B cell (primary cell): ENCODE data around the gene HNRNPH2. TPM values are rescaled to one million over a fixed set of nuclear protein-coding genes. Genes with fewer than 3 reads are reported as not detected.

Source experiments
- ATAC-seq: fragments of 200-7000 bp; cut with Tn5 transposase; one replicate; pipeline ENCODE4 v1.10.0; 2021; ENCODE audit warnings: low read depth, mild to moderate bottlenecking, moderate number of reproducible peaks, moderate library complexity
- CTCF ChIA-PET: fragments of 350-600 bp; sonication (Branson Sonifier 250); formaldehyde crosslinking; loops from one replicate; lab custom pipeline; 2021; ENCODE audit warnings: antibody characterized with exemption, inconsistent platforms; lab: Charles Lee
- POLR2A ChIA-PET: fragments of 350-600 bp; sonication (Branson Sonifier 250); formaldehyde crosslinking; loops from one replicate; lab custom pipeline; 2021; ENCODE audit warnings: antibody characterized with exemption; lab: Charles Lee
- DNase-seq: peaks from one replicate; pipeline ENCODE4 v3.0.0; 2013
- H2AFZ ChIP-seq: 2 replicates; pipeline ENCODE4 v1.6.1; 2012; ENCODE audit warnings: mild to moderate bottlenecking, low read depth, low read length; ENCODE audit not compliant: insufficient read depth, poor library complexity, severe bottlenecking
- H3K27ac ChIP-seq, 2 donors: 1 replicate in 1 of 2; 2 replicates in 1 of 2; pipeline ENCODE4 v1.5.1; 2012 to 2013; ENCODE audit warnings: low read length in 2 of 2, mild to moderate bottlenecking in 2 of 2, moderate library complexity in 1 of 2
- H3K27me3 ChIP-seq, 4 experiments: fragments of 200-600 bp in 1 of 4; sonication (generic) in 1 of 4; replicated peaks in 1 of 4; 1 replicate in 2 of 4; 2 replicates in 2 of 4; pipeline versions ENCODE4 v1.6.1 to v1.7.0; 2013 to 2016; ENCODE audit warnings: low read length in 3 of 4, mild to moderate bottlenecking in 2 of 4, mixed read lengths in 1 of 4, moderate library complexity in 1 of 4; ENCODE audit not compliant: insufficient read depth in 4 of 4, control insufficient read depth in 3 of 4; ENCODE audit errors: control extremely low read depth in 1 of 4
- H3K36me3 ChIP-seq, 2 experiments: replicated peaks in 1 of 2; 1 replicate in 1 of 2; 2 replicates in 1 of 2; pipeline versions ENCODE4 v1.6.1 to v1.7.1; 2013; ENCODE audit warnings: low read length in 1 of 2; ENCODE audit not compliant: insufficient read depth in 2 of 2, control insufficient read depth in 1 of 2; ENCODE audit errors: control extremely low read depth in 1 of 2, extremely low read depth in 1 of 2
- H3K4me1 ChIP-seq, 2 donors: fragments of 200-600 bp in 1 of 2; sonication (generic) in 1 of 2; 1 replicate in 1 of 2; 2 replicates in 1 of 2; pipeline versions ENCODE4 v1.5.1 to v1.6.1; 2013 to 2017; ENCODE audit warnings: low read length in 2 of 2; ENCODE audit not compliant: control insufficient read depth in 2 of 2, insufficient read depth in 2 of 2
- H3K4me2 ChIP-seq: replicated peaks from 2 replicates; pipeline ENCODE3; 2012; ENCODE audit warnings: mild to moderate bottlenecking, low read depth, low read length; ENCODE audit not compliant: poor library complexity, severe bottlenecking
- H3K4me3 ChIP-seq, 5 experiments: fragments of 200-600 bp in 1 of 5; sonication (generic) in 1 of 5; 1 replicate in 3 of 5; 2 replicates in 2 of 5; pipeline versions ENCODE4 v1.5.1 to v1.7.0; 2011 to 2016; ENCODE audit warnings: low read length in 4 of 5, mild to moderate bottlenecking in 4 of 5, low read depth in 2 of 5, control low read depth in 1 of 5, moderate library complexity in 1 of 5; ENCODE audit not compliant: insufficient read depth in 1 of 5; ENCODE audit errors: control extremely low read depth in 1 of 5, extremely low read depth in 1 of 5
- H3K79me2 ChIP-seq: fragments of 200-600 bp; sonication (generic); one replicate; pipeline ENCODE4 v1.6.0; 2016; ENCODE audit warnings: low read length; ENCODE audit not compliant: control insufficient read depth, insufficient read depth
- H3K9ac ChIP-seq: fragments of 200-600 bp; sonication (generic); 2 replicates; pipeline ENCODE4 v1.6.1; 2017; ENCODE audit warnings: mild to moderate bottlenecking, low read length, moderate library complexity
- H3K9me3 ChIP-seq, 3 donors: one replicate each; pipeline versions ENCODE4 v1.6.1 to v1.7.1; 2013; ENCODE audit warnings: low read length in 2 of 3; ENCODE audit not compliant: control insufficient read depth in 2 of 3, insufficient read depth in 1 of 3; ENCODE audit errors: control extremely low read depth in 1 of 3
- H4K20me1 ChIP-seq: 2 replicates; pipeline ENCODE4 v1.6.0; 2012; ENCODE audit warnings: mild to moderate bottlenecking, low read length; ENCODE audit not compliant: insufficient read depth, control insufficient read depth, poor library complexity, severe bottlenecking
- H3K27ac Mint-ChIP-seq: one replicate; pipeline ENCODE4 v1.8.0; 2021; ENCODE audit warnings: mixed read lengths
- H3K27me3 Mint-ChIP-seq: one replicate; pipeline ENCODE4 v1.8.0; 2021; ENCODE audit warnings: mixed read lengths
- H3K4me1 Mint-ChIP-seq: one replicate; pipeline ENCODE4 v1.8.0; 2021; ENCODE audit warnings: mixed read lengths
- H3K4me3 Mint-ChIP-seq: one replicate; pipeline ENCODE4 v1.8.0; 2021; ENCODE audit warnings: mixed read lengths
- H3K9me3 Mint-ChIP-seq: one replicate; pipeline ENCODE4 v1.8.0; 2022; ENCODE audit warnings: mixed read lengths; ENCODE audit not compliant: insufficient read depth
- CTCF ChIP-seq: fragments of 200-600 bp; IDR thresholded peaks from one replicate; pipeline ENCODE4 v1.8.0; 2022; ENCODE audit warnings: antibody characterized with exemption, mild to moderate bottlenecking
- EZH2 ChIP-seq: IDR thresholded peaks from 2 replicates; pipeline ENCODE4 v1.6.1; 2012; ENCODE audit warnings: borderline replicate concordance, low read depth, mild to moderate bottlenecking, moderate library complexity, low read length; ENCODE audit not compliant: insufficient read depth, poor library complexity, severe bottlenecking
- WGBS: methylation state at CpG from one replicate; pipeline ENCODE4 v1.1.5; 2013; ENCODE audit warnings: missing lambda C conversion rate; ENCODE audit not compliant: insufficient coverage; 5-methylcytosine and 5-hydroxymethylcytosine counted together
- intact Hi-C: fragments of 100-400 bp; cut with micrococcal nuclease; formaldehyde crosslinking; loops from one replicate; pipeline ENCODE4 v1.10.0; 2022
- polyA plus RNA-seq: library from polyadenylated mRNA; depleted of rRNA; stranded (reverse); fragments of >200 nt; gene quantifications from 2 replicates; pipeline ENCODE4 v1.2.3, GENCODE V29; 2012
- total RNA-seq, 2 donors: library from RNA; stranded (reverse); fragments of 120-200 nt in 1 of 2; gene quantifications; 1 replicate in 1 of 2; 2 replicates in 1 of 2; pipeline versions ENCODE4 v1.2.3 to v1.2.4, GENCODE V29; 2013 to 2022

HNRNPH2 gene
- total and polyA plus RNA-seq, 2 donors (not counting 1 experiment from before 2014, with no cell fraction given): 9.2 to 57.1 TPM

- ChIA-PET CTCF (no interaction called here), POLR2A (no interaction called here)
- no peaks in the 10 kb centered on the region for H3K4me1 ChIP-seq
- intact Hi-C loops: no loop called here
- ATAC-seq (no peak), DNase-seq (no peak)
- no peaks in the 10 kb centered on the region for H3K27me3 ChIP-seq
- no CpG with 5 or more reads among the region's 3 CpGs for WGBS
- no peaks in the 10 kb centered on the region for H3K4me1 Mint-ChIP-seq
- no peaks in the 10 kb centered on the region for H4K20me1 ChIP-seq
- H3K9me3 ChIP-seq: no peaks in the 10 kb centered on the region
- peaks cover 5% of the 10 kb centered on the region for H3K9me3 Mint-ChIP-seq
- H3K9ac ChIP-seq: no peak overlapping the region
- no peak overlapping the region for H3K4me3 Mint-ChIP-seq
- H3K79me2 ChIP-seq: no peaks in the 10 kb centered on the region
- H3K27me3 Mint-ChIP-seq: no peaks in the 10 kb centered on the region
- no peak overlapping the region for H3K27ac Mint-ChIP-seq
- no peaks in the 10 kb centered on the region for H3K36me3 ChIP-seq
- H2AFZ ChIP-seq: no peak overlapping the region
- no peak overlapping the region for H3K4me2 ChIP-seq
- no peak overlapping the region for H3K4me3 ChIP-seq
- TF ChIP-seq CTCF (no peak), EZH2 (no peak)
- H3K27ac ChIP-seq: no peak overlapping the region
These were observed 44.0 kb downstream of the HNRNPH2 start for GRCh38 chrX:101452056-101452455.

- Histone ChIP-seq H3K9ac (no peak overlapping the region), H2AFZ (no peak overlapping the region), H3K4me1 (no peaks in the 10 kb centered on the region), H3K4me2 (no peak overlapping the region), H3K4me3 (no peak overlapping the region), H3K36me3 (no peaks in the 10 kb centered on the region), H3K27ac (no peak overlapping the region), H3K79me2 (no peaks in the 10 kb centered on the region), H3K9me3 (no peaks in the 10 kb centered on the region), H4K20me1 (no peaks in the 10 kb centered on the region), H3K27me3 (no peaks in the 10 kb centered on the region)
- WGBS: no CpG with 5 or more reads among the region's 1 CpG
- Mint-ChIP-seq H3K4me3 (no peak overlapping the region), H3K4me1 (no peaks in the 10 kb centered on the region), H3K27me3 (no peaks in the 10 kb centered on the region), H3K27ac (no peak overlapping the region), H3K9me3 (no peaks in the 10 kb centered on the region)
- intact Hi-C loops: no loop called here
- CTCF ChIA-PET: no interaction called here
- TF ChIP-seq CTCF (no peak), EZH2 (no peak)
- no peak for DNase-seq
- ATAC-seq: no peak
- POLR2A ChIA-PET: no interaction called here
These were observed 52.6 kb downstream of the HNRNPH2 start for GRCh38 chrX:101460669-101461068.
